ENCODE measurements around the gene CHRNB4.

Gene CHRNB4

GRCh38 chr15:78627348-78627747 lies 13.7 kb downstream of the CHRNB4 start:
- CTCF ChIA-PET: interaction anchor here (0.6 to 3.4 kb wide), 3 partner anchors 12 to 169 kb away, joined by 3 to 23 read pairs (median 4); no protein-coding TSS in a partner anchor
- Histone ChIP-seq H3K4me1 (ENCODE audit: control insufficient read depth, insufficient read depth, low read length) (no peaks in the 10 kb centered on the region), H3K36me3 (ENCODE audit: control insufficient read depth in 2 of 2, insufficient read depth in 1 of 2, low read length in 2 of 2) (no peaks in the 10 kb centered on the region)

GRCh38 chr15:78626381-78626995 lies 14.5 kb downstream of the CHRNB4 start:
- no peaks in the 10 kb centered on the region for H3K9me3 ChIP-seq (ENCODE audit: control insufficient read depth, insufficient read depth, low read depth, low read length)
- no peak overlapping the region for H3K27ac ChIP-seq (ENCODE audit: extremely low read depth, low read depth, low read length)
- TF ChIP-seq ZNF175 (tag by site-specific recombination; IDR thresholded peaks at IDR 0.05): no peak
- TF ChIP-seq IKZF3 (tag by site-specific recombination; IDR thresholded peaks at IDR 0.05): no peak
- TF ChIP-seq HOXC10 (CRISPR knock-in tag; IDR thresholded peaks at IDR 0.05): no peak
- no peak for TF ChIP-seq ZNF37A (tag by site-specific recombination; IDR thresholded peaks at IDR 0.05)
- TF ChIP-seq ZNF146 (tag by site-specific recombination; IDR thresholded peaks at IDR 0.05): no peak
- no peak for TF ChIP-seq ZNF776 (tag by site-specific recombination; IDR thresholded peaks at IDR 0.05; ENCODE audit: borderline replicate concordance)
- no peak for TF ChIP-seq ZNF19 (tag by site-specific recombination; IDR thresholded peaks at IDR 0.05; ENCODE audit: low read depth)
- H3K4me1 ChIP-seq (ENCODE audit: control insufficient read depth, insufficient read depth, low read length): no peaks in the 10 kb centered on the region
- no peak overlapping the region for H3K4me3 ChIP-seq (ENCODE audit: low read depth, low read length)
- no peaks in the 10 kb centered on the region for H3K36me3 ChIP-seq (ENCODE audit: control insufficient read depth in 2 of 2, insufficient read depth in 1 of 2, low read length in 2 of 2)
- POLR2A ChIA-PET: no interaction called here
- CTCF ChIA-PET: interaction anchor here (0.6 to 3.4 kb wide), 3 partner anchors 12 to 195 kb away, joined by 3 to 23 read pairs (median 3); no protein-coding TSS in a partner anchor

More at GRCh38 chr15:78627348-78627747, 13.7 kb downstream of the CHRNB4 start:
- TF ChIP-seq ZNF792 (tag by site-specific recombination; IDR thresholded peaks at IDR 0.05): no peak
- TF ChIP-seq ZNF777 (tag by site-specific recombination; IDR thresholded peaks at IDR 0.05; ENCODE audit: borderline replicate concordance): no peak
- TF ChIP-seq OVOL3 (tag by site-specific recombination; IDR thresholded peaks at IDR 0.05): no peak
- no peak for TF ChIP-seq ZBTB49 (tag by site-specific recombination; IDR thresholded peaks at IDR 0.05; ENCODE audit: low read depth)
- no peak for TF ChIP-seq ZBTB17 (tag by site-specific recombination; IDR thresholded peaks at IDR 0.05)
- no peak for TF ChIP-seq ZNF133 (tag by site-specific recombination; IDR thresholded peaks at IDR 0.05)
- TF ChIP-seq ZSCAN16 (tag by site-specific recombination; IDR thresholded peaks at IDR 0.05): no peak
- TF ChIP-seq MZF1 (tag by site-specific recombination; IDR thresholded peaks at IDR 0.05; ENCODE audit: borderline replicate concordance): no peak
- TF ChIP-seq ZNF2 (tag by site-specific recombination; IDR thresholded peaks at IDR 0.05): no peak
- no peak for TF ChIP-seq ZNF391 (tag by site-specific recombination; IDR thresholded peaks at IDR 0.05; ENCODE audit: borderline replicate concordance, low read depth)
- no peak for TF ChIP-seq ZNF19 (tag by site-specific recombination; IDR thresholded peaks at IDR 0.05; ENCODE audit: low read depth)
- no peak for TF ChIP-seq ZFP3 (tag by site-specific recombination; IDR thresholded peaks at IDR 0.05; ENCODE audit: low read depth)
- Histone ChIP-seq H3K9me3 (ENCODE audit: control insufficient read depth, insufficient read depth, low read depth, low read length) (no peaks in the 10 kb centered on the region), H3K27ac (ENCODE audit: extremely low read depth, low read depth, low read length) (no peak overlapping the region), H3K4me3 (ENCODE audit: low read depth, low read length) (no peak overlapping the region)
- POLR2A ChIA-PET: no interaction called here

- Histone ChIP-seq H3K9me3 (ENCODE audit: control insufficient read depth, insufficient read depth, low read depth, low read length) (no peaks in the 10 kb centered on the region), H3K4me3 (ENCODE audit: low read depth, low read length) (no peak overlapping the region), H3K4me1 (ENCODE audit: control insufficient read depth, insufficient read depth, low read length) (no peaks in the 10 kb centered on the region), H3K27ac (ENCODE audit: extremely low read depth, low read depth, low read length) (no peak overlapping the region), H3K36me3 (ENCODE audit: control insufficient read depth in 2 of 2, insufficient read depth in 1 of 2, low read length in 2 of 2) (no peaks in the 10 kb centered on the region)
- ChIA-PET POLR2A (no interaction called here), CTCF (interaction anchor here (0.6 to 3.4 kb wide), 5 partner anchors 13 to 233 kb away, joined by 3 to 23 read pairs (median 4); no protein-coding TSS in a partner anchor)
- TF ChIP-seq ZIC2 (tag by site-specific recombination; IDR thresholded peaks at IDR 0.05) (no peak), ZFP69B (tag by site-specific recombination; IDR thresholded peaks at IDR 0.05) (no peak), ZNF311 (tag by site-specific recombination; IDR thresholded peaks at IDR 0.05; ENCODE audit: borderline replicate concordance) (no peak), ZNF626 (tag by site-specific recombination; IDR thresholded peaks at IDR 0.05) (no peak), OSR2 (tag by site-specific recombination; IDR thresholded peaks at IDR 0.05) (no peak), ZNF354C (tag by site-specific recombination; IDR thresholded peaks at IDR 0.05; ENCODE audit: borderline replicate concordance, low read depth) (no peak), ZNF202 (tag by site-specific recombination; IDR thresholded peaks at IDR 0.05; ENCODE audit: borderline replicate concordance) (no peak), ZNF610 (tag by site-specific recombination; IDR thresholded peaks at IDR 0.05; ENCODE audit: borderline replicate concordance) (no peak)
Measured at GRCh38 chr15:78625606-78626280, 15.3 kb downstream of the CHRNB4 start.

Measured in HEK293 (cell line).